Activated T-cell treated with anti-CD3 and anti-CD28 coated beads, Interleukin-2, amount 50 U/mL, for 72 hours (primary cell): ENCODE measurements around the gene RMP24.

ENCODE experiments used
- ATAC-seq, 2 donors: fragments of 150-1000 bp; cut with Tn5 transposase; replicated peaks in 1 of 2; 2 replicates each; pipeline ENCODE4 v1.10.0; 2021; ENCODE audit warnings: moderate library complexity in 2 of 2, mild to moderate bottlenecking in 1 of 2
- DNase-seq, 2 donors: peaks; one replicate each; pipeline ENCODE4 v3.0.0; 2021 to 2022; ENCODE audit warnings: mixed read lengths in 1 of 2
- H3K27ac Mint-ChIP-seq: one replicate; pipeline ENCODE4 v1.8.0; 2022; ENCODE audit warnings: mild to moderate bottlenecking, moderate library complexity, mixed read lengths
- H3K27me3 Mint-ChIP-seq: one replicate; pipeline ENCODE4 v1.8.0; 2022; ENCODE audit warnings: low read depth, mixed read lengths
- H3K36me3 Mint-ChIP-seq, 2 donors: one replicate each; pipeline ENCODE4 v1.8.0; 2022; ENCODE audit warnings: mixed read lengths in 2 of 2, mild to moderate bottlenecking in 1 of 2; ENCODE audit not compliant: insufficient read depth in 2 of 2
- H3K4me1 Mint-ChIP-seq: one replicate; pipeline ENCODE4 v1.8.0; 2022; ENCODE audit warnings: low read depth, mixed read lengths
- H3K4me3 Mint-ChIP-seq, 2 donors: one replicate each; pipeline ENCODE4 v1.8.0; 2022; ENCODE audit warnings: mild to moderate bottlenecking in 2 of 2, mixed read lengths in 2 of 2, moderate library complexity in 2 of 2
- H3K9me3 Mint-ChIP-seq, 2 donors: one replicate each; pipeline ENCODE4 v1.8.0; 2022; ENCODE audit warnings: mixed read lengths in 2 of 2

The RMP24 gene

GRCh38 chr18:35973650-35974049, 1.2 kb downstream of the RMP24 start:
- Mint-ChIP-seq H3K4me3 (peak overlapping the region; percentile 92 to 100), H3K27ac (peak overlapping the region; percentile 86), H3K9me3 (no peaks in the 10 kb centered on the region), H3K4me1 (peaks cover 44% of the 10 kb centered on the region), H3K27me3 (no peaks in the 10 kb centered on the region), H3K36me3 (peaks cover 20 to 34% of the 10 kb centered on the region in 2 donors)
- DNase-seq: no peak
- no peak for ATAC-seq

- DNase-seq (no peak), ATAC-seq (no peak)
- Mint-ChIP-seq H3K27ac (peak overlapping the region; percentile 86), H3K27me3 (no peaks in the 10 kb centered on the region), H3K36me3 (peaks cover 20 to 35% of the 10 kb centered on the region in 2 donors), H3K9me3 (no peaks in the 10 kb centered on the region), H3K4me3 (peak overlapping the region; percentile 92 to 100), H3K4me1 (peaks cover 40% of the 10 kb centered on the region)
Observed at GRCh38 chr18:35974181-35974580, 1.7 kb downstream of the RMP24 start.

GRCh38 chr18:35979112-35979511, 6.6 kb downstream of the RMP24 start:
- no peak overlapping the region for H3K27ac Mint-ChIP-seq
- ATAC-seq (no peak), DNase-seq (no peak)
- no peaks in the 10 kb centered on the region for H3K27me3 Mint-ChIP-seq
- no peak overlapping the region for H3K4me3 Mint-ChIP-seq
- H3K4me1 Mint-ChIP-seq: peaks cover 9% of the 10 kb centered on the region
- H3K36me3 Mint-ChIP-seq: peaks cover 12 to 48% of the 10 kb centered on the region in 2 donors
- no peaks in the 10 kb centered on the region for H3K9me3 Mint-ChIP-seq

GRCh38 chr18:35982409-35983114, 10.1 kb downstream of the RMP24 start:
- Mint-ChIP-seq H3K27me3 (no peaks in the 10 kb centered on the region), H3K4me1 (no peaks in the 10 kb centered on the region), H3K27ac (peak overlapping the region; percentile 24), H3K9me3 (no peaks in the 10 kb centered on the region), H3K4me3 (no peak overlapping the region), H3K36me3 (peaks cover 7 to 36% of the 10 kb centered on the region in 2 donors)
- ATAC-seq (no peak), DNase-seq (no peak)

GRCh38 chr18:35983147-35983546, 10.7 kb downstream of the RMP24 start:
- Mint-ChIP-seq H3K27me3 (no peaks in the 10 kb centered on the region), H3K9me3 (no peaks in the 10 kb centered on the region), H3K4me3 (no peak overlapping the region), H3K27ac (no peak overlapping the region), H3K36me3 (peaks cover 2 to 30% of the 10 kb centered on the region in 2 donors), H3K4me1 (no peaks in the 10 kb centered on the region)
- ATAC-seq (no peak), DNase-seq (no peak)

GRCh38 chr18:35983818-35984217, 11.3 kb downstream of the RMP24 start:
- H3K36me3 Mint-ChIP-seq: peaks cover 2 to 25% of the 10 kb centered on the region in 2 donors
- DNase-seq (no peak), ATAC-seq (no peak)
- no peaks in the 10 kb centered on the region for H3K4me1 Mint-ChIP-seq
- no peaks in the 10 kb centered on the region for H3K9me3 Mint-ChIP-seq
- H3K4me3 Mint-ChIP-seq: no peak overlapping the region
- H3K27ac Mint-ChIP-seq: no peak overlapping the region
- H3K27me3 Mint-ChIP-seq: no peaks in the 10 kb centered on the region

- ATAC-seq (no peak), DNase-seq (no peak)
- Mint-ChIP-seq H3K4me1 (no peaks in the 10 kb centered on the region), H3K9me3 (no peaks in the 10 kb centered on the region), H3K27me3 (no peaks in the 10 kb centered on the region), H3K27ac (no peak overlapping the region), H3K4me3 (no peak overlapping the region), H3K36me3 (peaks cover 0 to 4% of the 10 kb centered on the region in 2 donors)
Observed at GRCh38 chr18:35991696-35992095, 19.2 kb downstream of the RMP24 start.

- H3K4me3 Mint-ChIP-seq: no peak overlapping the region
- no peaks in the 10 kb centered on the region for H3K27me3 Mint-ChIP-seq
- no peak for ATAC-seq
- H3K4me1 Mint-ChIP-seq: no peaks in the 10 kb centered on the region
- H3K9me3 Mint-ChIP-seq: no peaks in the 10 kb centered on the region
- no peak for DNase-seq
- no peaks in the 10 kb centered on the region for H3K36me3 Mint-ChIP-seq
- H3K27ac Mint-ChIP-seq: no peak overlapping the region
Observed at GRCh38 chr18:35993013-35993412, 20.5 kb downstream of the RMP24 start.

- ATAC-seq: no peak
- Mint-ChIP-seq H3K36me3 (no peaks in the 10 kb centered on the region), H3K9me3 (no peaks in the 10 kb centered on the region), H3K27me3 (no peaks in the 10 kb centered on the region), H3K4me3 (no peak overlapping the region), H3K27ac (no peak overlapping the region), H3K4me1 (no peaks in the 10 kb centered on the region)
- no peak for DNase-seq
Observed at GRCh38 chr18:35998967-35999366, 26.5 kb downstream of the RMP24 start.

GRCh38 chr18:35999925-36000324, 27.4 kb downstream of the RMP24 start:
- no peaks in the 10 kb centered on the region for H3K27me3 Mint-ChIP-seq
- no peak overlapping the region for H3K4me3 Mint-ChIP-seq
- no peaks in the 10 kb centered on the region for H3K4me1 Mint-ChIP-seq
- H3K9me3 Mint-ChIP-seq: no peaks in the 10 kb centered on the region
- DNase-seq: no peak
- no peak for ATAC-seq
- H3K27ac Mint-ChIP-seq: no peak overlapping the region
- H3K36me3 Mint-ChIP-seq: no peaks in the 10 kb centered on the region

GRCh38 chr18:36006997-36007396, 34.5 kb downstream of the RMP24 start:
- Mint-ChIP-seq H3K36me3 (no peaks in the 10 kb centered on the region), H3K9me3 (no peaks in the 10 kb centered on the region), H3K4me1 (no peaks in the 10 kb centered on the region), H3K27ac (no peak overlapping the region), H3K4me3 (no peak overlapping the region), H3K27me3 (no peaks in the 10 kb centered on the region)
- no peak for ATAC-seq
- DNase-seq: no peak

GRCh38 chr18:36009214-36009613, 36.7 kb downstream of the RMP24 start:
- Mint-ChIP-seq H3K4me3 (no peak overlapping the region), H3K27me3 (no peaks in the 10 kb centered on the region), H3K9me3 (no peaks in the 10 kb centered on the region), H3K36me3 (no peaks in the 10 kb centered on the region), H3K4me1 (no peaks in the 10 kb centered on the region), H3K27ac (no peak overlapping the region)
- no peak for DNase-seq
- no peak for ATAC-seq

GRCh38 chr18:36012891-36013290, 40.4 kb downstream of the RMP24 start:
- H3K4me1 Mint-ChIP-seq: no peaks in the 10 kb centered on the region
- DNase-seq (no peak), ATAC-seq (no peak)
- no peaks in the 10 kb centered on the region for H3K9me3 Mint-ChIP-seq
- no peak overlapping the region for H3K27ac Mint-ChIP-seq
- no peaks in the 10 kb centered on the region for H3K27me3 Mint-ChIP-seq
- H3K36me3 Mint-ChIP-seq: no peaks in the 10 kb centered on the region
- no peak overlapping the region for H3K4me3 Mint-ChIP-seq

- no peak overlapping the region for H3K27ac Mint-ChIP-seq
- H3K9me3 Mint-ChIP-seq: no peaks in the 10 kb centered on the region
- H3K27me3 Mint-ChIP-seq: no peaks in the 10 kb centered on the region
- no peak overlapping the region for H3K4me3 Mint-ChIP-seq
- DNase-seq (no peak), ATAC-seq (no peak)
- no peaks in the 10 kb centered on the region for H3K36me3 Mint-ChIP-seq
- H3K4me1 Mint-ChIP-seq: no peaks in the 10 kb centered on the region
Observed at GRCh38 chr18:36015629-36016028, 43.1 kb downstream of the RMP24 start.
